Activated gamma-delta T cell treated with anti-CD3 and anti-CD28 coated beads, Interleukin-2, amount 50 U/mL, for 16 hours (primary cell): ENCODE data around the gene TMX4.
"Not testable (repeated sequence)": the region's sequence is repeated elsewhere in the genome, so short reads cannot be mapped to it uniquely, and the experiment has no call there.

Experiments used
- DNase-seq: peaks from one replicate; pipeline ENCODE4 v3.0.0-alpha.2; 2020; ENCODE audit warnings: low read depth

TMX4 gene

GRCh38 chr20:7967199-7967844 is 52.2 kb downstream of the TMX4 start:
- no peak for DNase-seq

- DNase-seq, result no peak
Observed at GRCh38 chr20:7966176-7966575, 53.4 kb downstream of the TMX4 start.

- DNase-seq, result no peak
Observed at GRCh38 chr20:7959484-7959883, 60.1 kb downstream of the TMX4 start.

GRCh38 chr20:7956561-7956960 is 63.0 kb downstream of the TMX4 start:
- DNase-seq, result not testable (repeated sequence)

GRCh38 chr20:7950387-7950786 is 69.2 kb downstream of the TMX4 start:
- DNase-seq, result no peak

- no peak for DNase-seq
Observed at GRCh38 chr20:7943891-7944290, 75.7 kb downstream of the TMX4 start.

GRCh38 chr20:7940341-7940740 is 79.2 kb downstream of the TMX4 start, which contains the start of gene HAO1:
Gene HAO1, minus strand, starts transcription at chr20:7940458. Its CDS starts 36 bp downstream, at chr20:7940422.
- DNase-seq, result no peak

- no peak for DNase-seq
Observed at GRCh38 chr20:7939663-7940062, 79.9 kb downstream of the TMX4 start.

GRCh38 chr20:7938058-7938457 is 81.5 kb downstream of the TMX4 start:
- no peak for DNase-seq

GRCh38 chr20:7937328-7937727 is 82.2 kb downstream of the TMX4 start:
- no peak for DNase-seq

GRCh38 chr20:7935027-7935551 is 84.5 kb downstream of the TMX4 start:
- no peak for DNase-seq

GRCh38 chr20:7933346-7933745 is 86.2 kb downstream of the TMX4 start:
- no peak for DNase-seq

GRCh38 chr20:7930343-7930742 is 89.2 kb downstream of the TMX4 start:
- no peak for DNase-seq
